Endothelial cell of umbilical vein (primary cell): ENCODE data around the gene DNA2. TPM values are rescaled to one million over a fixed set of nuclear protein-coding genes. Genes with fewer than 3 reads are reported as not detected.

ENCODE experiments used
- BruUV-seq: library from RNA; stranded (reverse); fragments of 400-500 nt; replicated peaks from 2 replicates; lab custom pipeline; 2021; lab: Mats Ljungman, UMichigan
- CTCF ChIA-PET: fragments of 300-600, 350-600 bp; sonication (Branson Sonifier 250); formaldehyde crosslinking; loops from one replicate; lab custom pipeline; 2021; ENCODE audit warnings: antibody characterized with exemption, inconsistent platforms; lab: Charles Lee
- POLR2A ChIA-PET: fragments of 300-600, 350-600 bp; sonication (Branson Sonifier 250); formaldehyde crosslinking; loops from one replicate; lab custom pipeline; 2021; ENCODE audit warnings: antibody characterized with exemption, inconsistent platforms; lab: Charles Lee
- DNase-seq: peaks from one replicate; pipeline ENCODE4 v3.0.0-alpha.2; 2011; ENCODE audit warnings: low read depth, low spot score
- FAIRE-seq: peaks from 2 replicates; lab custom pipeline; 2011; peaks lifted over from hg19 to GRCh38; lab: Jason Lieb, UNC
- H2AFZ ChIP-seq: 2 replicates; pipeline ENCODE4 v1.6.0; 2012; ENCODE audit warnings: low read depth, low read length, control low read depth, inconsistent platforms
- H3K27ac ChIP-seq: 2 replicates; pipeline ENCODE4 v1.5.1; 2011; ENCODE audit warnings: low read depth, mild to moderate bottlenecking, control low read depth, low read length, moderate library complexity; ENCODE audit not compliant: insufficient read depth
- H3K27me3 ChIP-seq, 2 experiments: 2 replicates each; pipeline versions ENCODE4 v1.6.0 to v1.6.1; 2011; ENCODE audit warnings: low read length in 2 of 2, mixed read lengths in 1 of 2; ENCODE audit not compliant: control insufficient read depth in 2 of 2, insufficient read depth in 2 of 2
- H3K36me3 ChIP-seq, 2 experiments: 2 replicates in 1 of 2; 3 replicates in 1 of 2; pipeline ENCODE4 v1.5.1; 2011; ENCODE audit warnings: low read length in 2 of 2, mild to moderate bottlenecking in 1 of 2, moderate library complexity in 1 of 2; ENCODE audit not compliant: control insufficient read depth in 2 of 2, insufficient read depth in 2 of 2; ENCODE audit errors: extremely low read depth in 1 of 2
- H3K4me1 ChIP-seq: 3 replicates; pipeline ENCODE4 v1.5.1; 2011; ENCODE audit warnings: mild to moderate bottlenecking, low read length; ENCODE audit not compliant: control insufficient read depth, insufficient read depth; ENCODE audit errors: extremely low read depth
- H3K4me2 ChIP-seq: 2 replicates; pipeline ENCODE4 v1.6.1; 2011; ENCODE audit warnings: low read length, control low read depth, mixed read lengths; ENCODE audit not compliant: insufficient read depth
- H3K4me3 ChIP-seq, 3 experiments: fragments of 200-600 bp in 1 of 3; sonication (generic), shearing (Covaris generic) in 1 of 3; replicated peaks in 1 of 3; 2 replicates each; pipeline ENCODE4 v1.5.1; 2011 to 2016; ENCODE audit warnings: control low read depth in 3 of 3, low read length in 3 of 3, mild to moderate bottlenecking in 2 of 3, inconsistent platforms in 1 of 3, low read depth in 1 of 3, moderate library complexity in 1 of 3; ENCODE audit not compliant: insufficient read depth in 1 of 3
- H3K79me2 ChIP-seq: 2 replicates; pipeline ENCODE4 v1.6.0; 2012; ENCODE audit warnings: low read length, inconsistent platforms; ENCODE audit not compliant: control insufficient read depth, insufficient read depth
- H3K9ac ChIP-seq: replicated peaks from 2 replicates; pipeline ENCODE3; 2011; ENCODE audit warnings: low read length, control low read depth; ENCODE audit not compliant: insufficient read depth; ENCODE audit errors: extremely low read depth
- H3K9me1 ChIP-seq: replicated peaks from 3 replicates; pipeline ENCODE4 v1.6.0; 2011; ENCODE audit warnings: mild to moderate bottlenecking, low read length; ENCODE audit not compliant: control insufficient read depth, insufficient read depth; ENCODE audit errors: extremely low read depth
- H3K9me3 ChIP-seq: replicated peaks from 2 replicates; pipeline ENCODE4 v1.5.1; 2012; ENCODE audit warnings: low read length, inconsistent platforms; ENCODE audit not compliant: control insufficient read depth, insufficient read depth
- H4K20me1 ChIP-seq: replicated peaks from 2 replicates; pipeline ENCODE3; 2011; ENCODE audit warnings: mild to moderate bottlenecking, low read length; ENCODE audit not compliant: control insufficient read depth, insufficient read depth; ENCODE audit errors: extremely low read depth
- EZH2 ChIP-seq: IDR thresholded peaks from 2 replicates; pipeline ENCODE4 v1.6.1; 2012; ENCODE audit warnings: borderline replicate concordance, low read depth, mild to moderate bottlenecking, moderate library complexity, low read length, inconsistent platforms; ENCODE audit not compliant: severe bottlenecking
- FOS ChIP-seq: IDR thresholded peaks from 2 replicates; pipeline ENCODE4 v1.6.1; 2011; ENCODE audit warnings: mild to moderate bottlenecking, low read length, moderate library complexity, borderline replicate concordance; ENCODE audit not compliant: insufficient read depth
- GATA2 ChIP-seq: IDR thresholded peaks from 2 replicates; pipeline ENCODE4 v1.7.0; 2011; ENCODE audit warnings: low read depth, mild to moderate bottlenecking, moderate library complexity, mixed read lengths, low read length; ENCODE audit not compliant: insufficient read length, insufficient read depth
- JUN ChIP-seq: IDR thresholded peaks from 2 replicates; pipeline ENCODE4 v1.6.1; 2011; ENCODE audit warnings: borderline replicate concordance, low read depth; ENCODE audit not compliant: insufficient read length, insufficient read depth
- MYC ChIP-seq: IDR thresholded peaks from one replicate; pipeline ENCODE4 v1.6.1; 2011; ENCODE audit warnings: mild to moderate bottlenecking, low read depth, low read length
- POLR2A ChIP-seq: IDR thresholded peaks from 2 replicates; pipeline ENCODE4 v1.6.1; 2012; ENCODE audit warnings: low read depth, mild to moderate bottlenecking, control low read depth, low read length
- POLR2AphosphoS5 ChIP-seq: IDR thresholded peaks from 2 replicates; pipeline ENCODE4 v1.6.1; 2012; ENCODE audit warnings: low read depth, mild to moderate bottlenecking, control low read depth, low read length, moderate library complexity; ENCODE audit not compliant: insufficient read depth
- dilution Hi-C: fragments of 300-500 bp; cut with MboI; formaldehyde crosslinking; loops from one replicate; pipeline ENCODE4 v1.15.0; 2019; ENCODE audit warnings: low sequenced_read_pairs; ENCODE audit not compliant: extremely low pct_ligation_motif_present
- intact Hi-C: fragments of 100-400 bp; cut with micrococcal nuclease; formaldehyde crosslinking; loops from one replicate; pipeline ENCODE4 v1.10.0; 2022
- polyA plus RNA-seq, 4 experiments: library from polyadenylated mRNA; depleted of rRNA in 3 of 4; stranded (reverse) in 3 of 4; unstranded in 1 of 4; fragments of >200 nt; gene quantifications; 2 replicates each; pipeline versions ENCODE4 v1.2.1 to v1.2.3, GENCODE V29; 2011 to 2012; ENCODE audit warnings: missing spikeins in 1 of 4
- total RNA-seq: library from RNA; stranded (reverse); gene quantifications from 2 replicates; pipeline ENCODE4 v1.2.3, GENCODE V29; 2021
- TF ChIP-seq, protein P1 (sequence below): IDR thresholded peaks from 2 replicates; pipeline ENCODE4 v1.6.1; 2011; ENCODE audit not compliant: insufficient read depth, insufficient read length
- TF ChIP-seq, protein P2 (sequence below), 2 donors: IDR thresholded peaks; 1 replicate in 1 of 2; 2 replicates in 1 of 2; pipeline ENCODE4 v1.5.1; 2011; ENCODE audit warnings: low read length in 2 of 2, mild to moderate bottlenecking in 2 of 2, moderate library complexity in 2 of 2, control low read depth in 1 of 2, inconsistent platforms in 1 of 2, low read depth in 1 of 2; ENCODE audit not compliant: insufficient read depth in 1 of 2; ENCODE audit errors: extremely low read depth in 1 of 2

The DNA2 gene
- total and polyA plus RNA-seq, 2 donors (not counting 3 experiments of a cell fraction or from before 2014, with no cell fraction given), result 3.5 to 18.1 TPM

DNA sequence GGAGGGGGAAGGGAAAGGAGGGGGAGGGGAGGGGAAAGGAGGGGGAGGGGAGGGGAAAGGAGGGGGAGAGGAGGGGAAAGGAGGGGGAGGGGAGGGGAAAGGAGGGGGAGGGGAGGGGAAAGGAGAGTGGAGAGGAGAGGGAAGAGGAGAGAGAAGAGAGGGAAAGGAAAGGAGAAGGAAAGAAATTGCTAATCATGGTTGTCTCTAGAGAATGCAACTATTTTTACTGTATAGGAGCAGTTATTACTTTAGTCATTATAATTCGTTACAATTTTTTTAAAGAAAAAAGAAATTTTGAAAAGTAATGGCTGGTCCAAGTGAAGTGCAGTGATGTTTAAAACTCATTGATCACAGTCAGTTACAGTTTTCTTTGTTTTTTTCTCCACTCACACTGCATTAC is 31.1 kb upstream of the DNA2 start:
- Histone ChIP-seq H3K9me3 (no peaks in the 10 kb centered on the region), H2AFZ (no peak overlapping the region), H3K27me3 (no peaks in the 10 kb centered on the region), H3K27ac (no peak overlapping the region), H3K36me3 (peaks cover 0 to 6% of the 10 kb centered on the region in 2 experiments), H4K20me1 (no peaks in the 10 kb centered on the region), H3K4me2 (no peak overlapping the region), H3K4me3 (no peak overlapping the region), H3K79me2 (no peaks in the 10 kb centered on the region), H3K4me1 (no peaks in the 10 kb centered on the region), H3K9me1 (no peaks in the 10 kb centered on the region), H3K9ac (no peak overlapping the region)
- intact Hi-C loops, result no loop called here
- dilution Hi-C loops, result no loop called here
- ChIA-PET POLR2A (no interaction called here), CTCF (no interaction called here)
- FAIRE-seq (no peak), DNase-seq (no peak)
- no peak for TF ChIP-seq POLR2AphosphoS5
- no peak for TF ChIP-seq EZH2
- no TSS peak for BruUV-seq

DNA sequence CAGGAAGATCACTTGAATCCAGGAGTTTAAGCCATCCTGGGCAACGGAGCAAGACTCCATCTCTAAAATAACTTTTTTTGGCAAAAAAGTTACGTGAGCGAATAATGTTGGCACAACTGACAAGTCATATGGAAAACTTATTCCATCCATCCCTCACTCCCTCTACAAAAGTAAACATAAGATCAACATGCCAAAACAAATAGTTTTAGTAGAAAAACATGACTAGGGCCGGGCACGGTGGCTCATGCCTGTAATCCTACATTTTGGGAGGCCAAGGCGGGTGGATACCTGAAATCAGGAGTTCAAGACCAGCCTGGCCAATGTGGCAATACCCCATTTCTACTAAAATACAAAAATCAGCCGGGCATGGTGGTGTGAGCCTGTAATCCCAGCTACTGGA is 29.9 kb upstream of the DNA2 start:
- Histone ChIP-seq H3K9me3 (no peaks in the 10 kb centered on the region), H2AFZ (no peak overlapping the region), H3K4me3 (no peak overlapping the region), H3K9ac (no peak overlapping the region), H3K27ac (no peak overlapping the region), H3K27me3 (no peaks in the 10 kb centered on the region), H3K79me2 (no peaks in the 10 kb centered on the region), H3K4me2 (no peak overlapping the region), H3K36me3 (peaks cover 0 to 6% of the 10 kb centered on the region in 2 experiments), H3K9me1 (no peaks in the 10 kb centered on the region), H4K20me1 (no peaks in the 10 kb centered on the region), H3K4me1 (no peaks in the 10 kb centered on the region)
- dilution Hi-C loops (no loop called here), intact Hi-C loops (no loop called here)
- DNase-seq (no peak), FAIRE-seq (no peak)
- ChIA-PET CTCF (no interaction called here), POLR2A (no interaction called here)
- no TSS peak for BruUV-seq
- no peak for TF ChIP-seq MYC
- no peak for TF ChIP-seq EZH2
- TF ChIP-seq POLR2AphosphoS5, result no peak
- TF ChIP-seq, protein P1, sequence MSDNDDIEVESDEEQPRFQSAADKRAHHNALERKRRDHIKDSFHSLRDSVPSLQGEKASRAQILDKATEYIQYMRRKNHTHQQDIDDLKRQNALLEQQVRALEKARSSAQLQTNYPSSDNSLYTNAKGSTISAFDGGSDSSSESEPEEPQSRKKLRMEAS, result no peak
- TF ChIP-seq POLR2A, result no peak
- no peak for TF ChIP-seq FOS
- TF ChIP-seq, protein P2, sequence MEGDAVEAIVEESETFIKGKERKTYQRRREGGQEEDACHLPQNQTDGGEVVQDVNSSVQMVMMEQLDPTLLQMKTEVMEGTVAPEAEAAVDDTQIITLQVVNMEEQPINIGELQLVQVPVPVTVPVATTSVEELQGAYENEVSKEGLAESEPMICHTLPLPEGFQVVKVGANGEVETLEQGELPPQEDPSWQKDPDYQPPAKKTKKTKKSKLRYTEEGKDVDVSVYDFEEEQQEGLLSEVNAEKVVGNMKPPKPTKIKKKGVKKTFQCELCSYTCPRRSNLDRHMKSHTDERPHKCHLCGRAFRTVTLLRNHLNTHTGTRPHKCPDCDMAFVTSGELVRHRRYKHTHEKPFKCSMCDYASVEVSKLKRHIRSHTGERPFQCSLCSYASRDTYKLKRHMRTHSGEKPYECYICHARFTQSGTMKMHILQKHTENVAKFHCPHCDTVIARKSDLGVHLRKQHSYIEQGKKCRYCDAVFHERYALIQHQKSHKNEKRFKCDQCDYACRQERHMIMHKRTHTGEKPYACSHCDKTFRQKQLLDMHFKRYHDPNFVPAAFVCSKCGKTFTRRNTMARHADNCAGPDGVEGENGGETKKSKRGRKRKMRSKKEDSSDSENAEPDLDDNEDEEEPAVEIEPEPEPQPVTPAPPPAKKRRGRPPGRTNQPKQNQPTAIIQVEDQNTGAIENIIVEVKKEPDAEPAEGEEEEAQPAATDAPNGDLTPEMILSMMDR (IDR thresholded peaks at IDR 0.05; ENCODE audit: extremely low read depth in 1 of 2, insufficient read depth in 1 of 2, low read depth in 1 of 2, low read length in 2 of 2), result no peak
- TF ChIP-seq GATA2, result no peak
- no peak for TF ChIP-seq JUN
